HG02870 (cell line): ENCODE results near the gene ZBTB39.
"Not testable (repeated sequence)": the region's sequence is repeated elsewhere in the genome, so short reads cannot be mapped to it uniquely, and the experiment has no call there.

ENCODE experiments used
- ATAC-seq: cut with Tn5 transposase; IDR thresholded peaks from one replicate; pipeline ENCODE4 v1.9.1; 2021; ENCODE audit warnings: mild to moderate bottlenecking, moderate library complexity; ENCODE audit not compliant: unreplicated experiment

Gene ZBTB39, protein sequence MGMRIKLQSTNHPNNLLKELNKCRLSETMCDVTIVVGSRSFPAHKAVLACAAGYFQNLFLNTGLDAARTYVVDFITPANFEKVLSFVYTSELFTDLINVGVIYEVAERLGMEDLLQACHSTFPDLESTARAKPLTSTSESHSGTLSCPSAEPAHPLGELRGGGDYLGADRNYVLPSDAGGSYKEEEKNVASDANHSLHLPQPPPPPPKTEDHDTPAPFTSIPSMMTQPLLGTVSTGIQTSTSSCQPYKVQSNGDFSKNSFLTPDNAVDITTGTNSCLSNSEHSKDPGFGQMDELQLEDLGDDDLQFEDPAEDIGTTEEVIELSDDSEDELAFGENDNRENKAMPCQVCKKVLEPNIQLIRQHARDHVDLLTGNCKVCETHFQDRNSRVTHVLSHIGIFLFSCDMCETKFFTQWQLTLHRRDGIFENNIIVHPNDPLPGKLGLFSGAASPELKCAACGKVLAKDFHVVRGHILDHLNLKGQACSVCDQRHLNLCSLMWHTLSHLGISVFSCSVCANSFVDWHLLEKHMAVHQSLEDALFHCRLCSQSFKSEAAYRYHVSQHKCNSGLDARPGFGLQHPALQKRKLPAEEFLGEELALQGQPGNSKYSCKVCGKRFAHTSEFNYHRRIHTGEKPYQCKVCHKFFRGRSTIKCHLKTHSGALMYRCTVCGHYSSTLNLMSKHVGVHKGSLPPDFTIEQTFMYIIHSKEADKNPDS

DNA sequence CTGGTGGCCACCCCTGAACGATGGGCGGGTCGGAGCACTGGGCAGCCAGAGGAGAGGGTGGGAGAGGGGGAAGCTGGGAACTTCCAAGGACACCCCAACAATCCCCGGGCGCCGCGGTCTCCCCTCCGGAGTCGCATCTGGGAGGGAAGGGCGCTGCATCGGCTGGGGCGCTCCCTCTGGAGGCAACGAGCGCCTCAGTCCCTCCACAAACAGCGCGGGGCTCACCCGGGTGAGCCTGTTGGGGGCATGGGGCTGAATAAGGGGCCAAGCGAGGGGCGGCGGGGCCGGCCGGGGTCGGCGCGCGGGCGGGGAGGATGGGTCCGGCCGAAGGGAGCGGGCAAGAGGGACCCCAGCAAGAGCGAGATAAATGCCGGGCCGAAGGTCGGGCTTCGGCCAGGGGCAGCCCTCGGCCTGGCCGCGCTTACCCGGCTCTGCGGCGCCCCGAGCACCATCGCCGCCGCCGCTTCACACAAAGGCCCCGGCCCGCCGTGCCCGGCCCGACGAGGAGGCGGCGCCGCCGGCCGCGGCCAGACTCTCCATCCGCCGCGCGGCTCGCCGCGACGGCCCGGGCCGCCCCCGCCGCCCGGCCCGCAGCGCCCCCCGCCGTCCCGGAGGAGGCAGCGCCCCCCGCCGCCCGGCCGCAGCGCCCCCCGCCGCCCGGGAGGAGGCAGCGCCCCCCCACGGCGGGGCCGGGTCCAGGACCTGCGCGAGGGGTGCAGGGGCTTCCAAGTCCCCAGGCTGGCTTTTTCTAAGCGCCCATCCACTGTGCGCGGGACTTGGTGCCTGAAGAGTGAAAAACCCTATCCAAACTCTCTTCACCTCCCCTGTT is at the start of gene ZBTB39:
TSS of gene ZBTB39 (minus strand) at position 567 of the 829 bp plus-strand sequence. CDS start 1,629 bp downstream, outside the sequence.
- peak; percentile 64 for ATAC-seq

- ATAC-seq, result no peak
These were observed 49.5 kb upstream of the ZBTB39 start for GRCh38 chr12:57055824-57056223.

- not testable (repeated sequence) for ATAC-seq
These were observed 47.6 kb upstream of the ZBTB39 start for GRCh38 chr12:57053901-57054300.

DNA sequence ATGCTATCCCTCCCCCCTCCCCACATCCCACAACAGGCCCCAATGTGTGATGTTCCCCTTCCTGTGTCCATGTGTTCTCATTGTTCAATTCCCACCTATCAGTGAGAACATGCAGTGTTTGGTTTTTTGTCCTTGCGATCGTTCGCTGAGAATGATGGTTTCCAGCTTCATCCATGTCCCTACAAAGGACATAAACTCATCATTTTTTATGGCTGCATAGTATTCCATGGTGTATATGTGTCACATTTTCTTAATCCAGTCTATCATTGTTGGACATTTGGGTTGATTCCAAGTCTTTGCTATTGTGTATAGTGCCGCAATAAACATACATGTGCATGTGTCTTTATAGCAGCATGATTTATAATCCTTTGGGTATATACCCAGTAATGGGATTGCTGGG is 46.8 kb upstream of the ZBTB39 start:
- not testable (repeated sequence) for ATAC-seq

GRCh38 chr12:57051011-57051410 is 44.7 kb upstream of the ZBTB39 start:
- no peak for ATAC-seq

GRCh38 chr12:57049890-57050289 is 43.5 kb upstream of the ZBTB39 start, which contains the start of gene MYO1A:
MYO1A (minus strand) TSS chr12:57050129; CDS start chr12:57048323, 1,806 bp downstream.
- ATAC-seq, result no peak

DNA sequence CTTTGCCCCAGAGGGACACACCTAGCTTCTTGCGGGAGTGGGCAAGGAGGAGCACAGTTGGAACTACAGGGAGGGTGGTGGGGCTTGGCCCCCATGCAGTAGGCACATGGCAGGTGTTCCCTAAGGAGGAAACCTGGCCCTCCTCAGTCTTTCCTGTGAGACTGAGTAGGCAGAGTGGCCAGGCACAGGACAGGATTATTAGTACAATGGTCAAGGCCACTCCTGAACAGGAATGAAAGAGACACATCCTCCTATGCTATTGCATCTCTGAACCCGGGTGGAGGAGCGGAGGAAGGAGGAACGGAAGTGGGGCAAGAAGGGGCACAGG is 42.7 kb upstream of the ZBTB39 start:
- no peak for ATAC-seq

DNA sequence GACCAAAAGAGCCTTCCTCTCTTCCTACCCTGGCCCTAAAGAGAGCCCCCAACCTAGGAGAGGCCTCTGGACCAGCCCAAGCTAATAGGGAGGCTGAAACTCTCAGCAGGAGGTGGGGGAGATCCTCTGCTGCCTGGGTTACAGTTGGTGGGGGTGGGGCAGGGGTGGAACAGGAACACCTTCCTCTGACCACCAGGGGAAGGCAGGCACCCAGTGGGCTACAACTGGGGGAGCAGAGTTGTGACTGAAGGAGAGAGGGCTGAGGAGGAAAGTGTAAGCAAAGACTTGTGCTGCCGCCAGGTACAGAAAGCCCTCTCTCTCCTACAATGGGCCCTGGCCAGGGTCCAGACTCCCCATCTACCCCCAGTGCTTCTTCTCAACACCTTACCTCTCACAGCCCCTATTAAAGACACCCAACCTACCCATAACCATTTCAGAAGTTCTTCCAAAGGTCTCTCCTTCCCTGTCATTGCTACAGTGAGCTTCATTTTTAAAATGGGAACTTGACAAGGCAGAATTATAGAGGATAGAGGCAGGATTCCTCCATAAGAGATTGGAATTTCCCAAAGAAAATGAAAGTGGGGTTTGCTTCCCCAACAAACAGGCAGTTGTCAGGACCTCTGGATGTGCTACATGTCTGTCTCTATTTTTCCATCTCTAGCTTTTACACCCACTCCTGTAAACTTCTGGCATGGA is 42.2 kb upstream of the ZBTB39 start:
- no peak for ATAC-seq

GRCh38 chr12:57047981-57048380 is 41.6 kb upstream of the ZBTB39 start:
- no peak for ATAC-seq

DNA sequence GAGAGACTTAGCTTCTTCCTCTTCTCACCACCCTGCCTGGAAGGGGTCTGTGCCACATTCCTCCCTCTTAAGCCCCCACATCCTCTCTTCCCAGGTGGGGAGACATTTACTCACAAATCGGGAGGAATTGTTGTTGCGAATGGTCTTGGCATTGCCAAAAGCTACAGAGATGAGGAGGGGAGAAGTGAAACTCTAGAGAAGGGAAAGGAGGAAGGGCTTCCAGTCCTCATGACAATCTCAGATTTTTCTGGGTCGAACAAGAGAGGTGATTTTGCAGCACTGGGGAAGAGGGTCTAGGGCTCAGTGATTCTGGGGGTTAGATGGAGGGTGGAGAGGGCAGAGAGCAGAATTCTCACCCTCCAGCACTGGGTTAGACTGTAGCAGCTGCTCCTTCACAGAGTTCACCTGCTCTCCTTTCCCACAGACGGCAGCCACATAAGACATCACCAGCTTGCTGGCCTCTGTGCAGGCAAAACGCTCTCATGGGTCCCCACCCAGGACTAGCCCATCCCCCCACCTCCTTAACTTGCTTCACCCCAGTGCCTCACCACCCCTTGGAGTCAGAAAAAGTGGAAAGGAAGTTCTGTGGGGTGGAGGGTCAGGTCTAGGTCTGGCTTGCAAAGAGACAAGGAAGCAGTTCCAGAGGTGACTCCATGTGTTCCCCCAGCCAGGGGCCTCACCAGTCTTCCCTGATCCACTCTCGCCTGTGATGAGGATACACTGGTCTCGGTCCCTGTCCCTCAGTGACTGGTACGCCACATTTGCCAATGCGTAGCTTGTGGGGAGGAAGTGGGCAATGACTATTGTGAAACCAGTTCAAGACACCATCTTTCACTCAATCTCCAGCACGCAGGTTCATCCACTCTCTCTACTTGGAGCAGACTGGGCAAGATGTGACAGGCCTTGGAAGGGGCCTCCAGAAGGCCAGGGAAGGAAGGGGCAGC is 40.9 kb upstream of the ZBTB39 start:
- ATAC-seq, result no peak

DNA sequence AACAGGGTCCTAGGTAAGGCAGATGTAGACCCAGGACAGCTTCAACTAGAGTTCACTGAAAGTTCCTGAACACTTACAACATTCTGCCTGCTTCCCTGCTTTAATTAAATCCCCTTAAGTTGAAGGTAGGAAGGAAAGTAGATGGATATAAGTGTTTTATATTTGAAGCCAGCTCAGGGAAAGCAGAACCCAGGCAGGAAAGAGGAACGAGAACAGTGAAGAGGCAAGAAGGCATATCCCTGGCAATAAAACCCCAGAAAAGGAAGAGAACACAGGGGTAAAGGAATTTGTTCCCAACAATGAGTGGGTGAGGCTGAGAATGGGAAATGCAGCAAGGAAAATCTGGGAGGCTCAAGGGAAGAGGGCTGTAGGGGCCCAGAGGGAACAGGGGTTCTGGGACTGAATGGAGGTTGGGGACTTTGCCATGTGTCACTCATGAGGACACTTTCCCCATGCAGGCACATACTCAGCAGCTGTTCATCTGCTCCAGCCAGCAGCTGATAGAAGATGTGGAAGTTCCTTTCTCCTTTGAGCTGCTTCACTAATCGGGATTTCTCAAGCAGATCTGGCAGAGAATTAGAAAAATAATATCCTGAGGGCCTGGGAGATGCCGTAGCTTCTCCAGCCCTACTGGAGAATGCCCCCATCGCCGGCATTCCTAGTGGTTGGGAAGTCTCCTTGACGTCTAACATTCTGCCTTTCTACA is 39.9 kb upstream of the ZBTB39 start:
- ATAC-seq, result no peak

DNA sequence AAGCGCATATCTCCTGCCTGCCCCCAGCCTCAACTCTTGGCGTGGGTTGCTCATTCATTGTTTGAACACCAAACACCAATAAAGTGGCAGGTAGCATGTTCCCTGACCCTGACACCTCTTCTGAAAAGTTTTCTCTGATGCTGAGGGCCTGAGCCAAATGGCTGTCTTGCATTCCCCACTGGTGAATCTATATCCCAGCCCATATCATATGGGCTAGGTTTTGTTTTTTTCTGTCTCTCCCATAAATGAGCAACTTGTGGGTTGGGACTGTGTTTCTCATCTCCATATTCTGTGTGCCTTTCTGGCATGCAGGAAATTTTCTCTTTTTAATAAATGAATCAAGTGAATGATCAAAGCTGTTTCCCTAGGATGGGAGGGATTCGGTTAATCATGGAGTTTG is 38.5 kb upstream of the ZBTB39 start:
- ATAC-seq, result no peak

DNA sequence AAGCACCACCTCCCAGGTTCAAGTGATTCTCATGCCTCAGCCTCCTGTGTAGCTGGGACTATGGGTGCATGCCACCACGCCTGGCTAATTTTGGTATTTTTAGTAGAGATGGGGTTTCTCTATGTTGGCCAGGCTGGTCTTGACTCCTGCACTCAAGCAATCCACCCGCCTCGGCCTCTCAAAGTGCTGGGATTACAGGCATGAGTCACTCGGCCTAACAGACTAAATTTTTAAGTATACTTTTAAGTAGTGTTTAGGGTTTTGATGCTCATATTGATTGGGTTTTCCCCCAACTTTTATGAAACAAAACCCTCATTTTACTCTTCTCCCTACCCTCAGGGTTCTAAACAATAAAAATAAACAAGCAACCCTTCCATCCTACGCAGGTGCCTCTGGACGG is 38.1 kb upstream of the ZBTB39 start:
- no peak for ATAC-seq

GRCh38 chr12:57042695-57043094 is 36.3 kb upstream of the ZBTB39 start:
- ATAC-seq, result no peak

DNA sequence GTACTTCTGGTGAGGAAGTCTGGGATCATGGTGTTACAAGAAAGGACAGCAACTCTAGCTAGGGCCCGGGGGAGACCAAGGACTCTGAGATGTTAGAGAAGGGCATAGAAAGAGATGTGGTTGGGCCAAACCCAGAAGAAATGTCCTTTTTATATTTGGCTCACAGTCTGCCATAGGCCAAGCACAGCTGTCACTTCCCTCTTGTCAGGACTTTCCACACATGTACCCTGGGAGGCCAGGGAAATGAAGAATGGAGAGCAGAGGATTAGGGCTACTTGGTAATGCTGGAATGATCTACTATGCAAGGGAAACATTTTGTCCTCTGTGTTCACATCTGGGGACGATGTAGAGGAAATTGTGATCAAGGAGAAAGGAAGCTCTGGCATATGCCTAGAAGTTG is 34.4 kb upstream of the ZBTB39 start:
- ATAC-seq, result no peak

DNA sequence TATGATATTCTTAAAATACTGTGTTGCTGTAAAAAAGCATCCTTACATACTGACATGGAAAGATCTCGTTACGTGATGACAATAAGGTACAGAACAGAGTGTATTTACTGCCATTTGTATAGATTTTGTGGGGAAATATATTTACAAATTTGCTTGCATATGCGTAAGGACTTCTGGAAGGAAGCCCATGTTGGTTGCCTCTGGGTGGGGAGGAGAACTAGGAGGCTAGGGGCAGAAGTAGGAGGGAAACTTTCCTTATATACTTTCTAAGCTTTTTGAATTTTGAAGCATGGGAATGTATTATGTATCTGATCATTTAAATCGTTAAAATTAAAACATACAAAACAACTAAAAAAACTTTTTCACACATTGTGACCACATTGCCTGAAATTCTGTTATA is 33.9 kb upstream of the ZBTB39 start:
- no peak for ATAC-seq

GRCh38 chr12:57039016-57039798 is 32.9 kb upstream of the ZBTB39 start:
- ATAC-seq, result no peak

GRCh38 chr12:57037264-57037663 is 30.9 kb upstream of the ZBTB39 start:
- ATAC-seq, result no peak
